A549 treated with Mapracorat at 1 μM for 4 hours (cell line): Measurements from ENCODE around the gene COLQ. TPM values are rescaled to one million over a fixed set of nuclear protein-coding genes. Genes with fewer than 3 reads are reported as not detected.

Experiments used
- total RNA-seq: library from RNA; stranded (reverse); fragments of 200-300 nt; extraction: Qiagen RNA extraction; gene quantifications from 5 replicates; pipeline ENCODE4 v1.2.3, GENCODE V29; 2022

The COLQ gene
- total RNA-seq, result 0.22 to 0.54 TPM (median 0.28 TPM) in 5 replicates

DNA sequence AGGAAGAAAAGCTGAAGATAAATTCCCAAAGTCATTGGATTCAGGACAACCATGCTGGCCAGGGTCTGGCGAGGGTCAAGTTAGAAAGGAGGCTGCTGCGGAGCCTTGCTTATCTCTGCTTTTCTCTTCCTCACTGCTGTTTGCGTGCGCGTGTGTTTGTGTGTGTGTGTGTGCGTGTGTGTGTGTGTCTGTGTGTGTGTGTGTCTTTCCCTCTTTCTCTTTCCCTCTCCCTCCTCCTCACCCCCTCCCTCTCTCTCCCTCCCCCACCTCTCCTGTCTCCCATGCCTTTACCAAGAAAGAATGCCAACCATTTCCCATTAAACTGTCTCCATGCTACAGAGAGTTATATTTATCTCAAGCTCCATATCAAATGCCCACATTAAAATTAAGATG is at the start of gene COLQ:
Gene COLQ (minus strand): TSS at position 134 of the 393 bp plus-strand sequence. CDS start 81 bp downstream, at position 53.

DNA sequence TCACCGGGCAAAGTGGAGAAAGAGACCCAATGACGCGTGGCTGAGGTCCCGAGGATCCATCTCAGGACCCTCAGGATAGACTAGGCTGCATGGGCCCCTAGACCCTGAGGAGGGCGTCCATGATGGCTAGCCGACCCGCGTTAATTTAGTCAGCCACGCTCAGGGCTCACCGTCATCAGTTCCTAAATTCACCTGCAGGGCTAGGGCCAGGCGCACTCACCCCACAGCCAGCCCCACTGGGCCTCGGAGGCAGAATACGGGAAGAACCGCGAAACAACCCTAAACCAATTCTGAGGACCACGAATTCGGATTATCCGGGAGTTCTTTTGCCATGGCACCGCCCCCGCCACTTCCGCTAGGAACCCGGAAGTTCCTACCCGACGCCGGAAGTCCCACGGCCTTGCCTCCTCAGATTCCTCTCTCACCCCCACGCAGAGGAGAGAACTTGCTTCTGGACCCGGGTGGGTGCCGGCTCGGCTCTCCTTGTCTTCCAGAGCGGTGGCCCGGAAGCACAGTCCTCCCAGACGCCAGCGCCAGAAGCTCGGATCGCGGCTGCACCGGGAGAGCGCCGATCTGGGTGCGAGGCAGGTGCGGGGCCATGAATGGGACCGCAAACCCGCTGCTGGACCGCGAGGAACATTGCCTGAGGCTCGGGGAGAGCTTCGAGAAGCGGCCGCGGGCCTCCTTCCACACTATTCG is 94.2 kb downstream of the COLQ start, which contains the start of the genes EAF1 and METTL6:
Gene EAF1 (plus strand): TSS at position 417 of the 699 bp plus-strand sequence. CDS start 182 bp downstream, at position 599.
Gene METTL6 (minus strand): TSS at position 363 of the 699 bp plus-strand sequence. CDS start 1,033 bp downstream, outside the sequence.

Other genes with a start within 250 kb of the COLQ start
- 15.5 to 18.1 TPM (median 16.8 TPM) in 5 replicates for gene SH3BP5, start 189.1 kb downstream of the COLQ start, total RNA-seq
- 24.9 to 30.7 TPM (median 26.3 TPM) in 5 replicates for gene METTL6, start 94.2 kb downstream of the COLQ start, total RNA-seq
- gene EAF1, start 94.1 kb downstream of the COLQ start, total RNA-seq, result 13.2 to 16.8 TPM (median 14.8 TPM) in 5 replicates
- gene HACL1, start 79.9 kb upstream of the COLQ start, total RNA-seq, result 23.9 to 29.5 TPM (median 25.7 TPM) in 5 replicates
- gene BTD, start 80.0 kb upstream of the COLQ start, total RNA-seq, result 15.8 to 18.4 TPM (median 16.7 TPM) in 5 replicates